Right atrium auricular region (tissue), 2 donors: Measurements from ENCODE around the gene SLC9A3. TPM values are rescaled to one million over a fixed set of nuclear protein-coding genes. Genes with fewer than 3 reads are reported as not detected.

Experiments
- DNase-seq: peaks from one replicate; pipeline ENCODE4 v3.0.0-alpha.2; 2019; ENCODE audit warnings: low spot score
- H3K27ac ChIP-seq, 2 donors: fragments of 200-600 bp; sonication (generic); 1 replicate in 1 of 2; 2 replicates in 1 of 2; pipeline ENCODE4 v1.5.1; 2016 to 2019
- H3K27me3 ChIP-seq, 2 donors: fragments of 200-600 bp; sonication (generic); one replicate each; pipeline versions ENCODE4 v1.5.1 to v1.6.0; 2017 to 2019
- H3K36me3 ChIP-seq: fragments of 200-600 bp; sonication (generic); one replicate; pipeline ENCODE4 v1.5.1; 2016
- H3K4me1 ChIP-seq, 2 donors: fragments of 200-600 bp; sonication (generic); one replicate each; pipeline versions ENCODE4 v1.5.1 to v1.6.0; 2017 to 2019
- H3K4me3 ChIP-seq, 2 donors: fragments of 200-600 bp; sonication (generic); 1 replicate in 1 of 2; 2 replicates in 1 of 2; pipeline ENCODE4 v1.5.1; 2017 to 2019; ENCODE audit warnings: mild to moderate bottlenecking in 1 of 2, moderate library complexity in 1 of 2
- H3K9me3 ChIP-seq, 2 donors: fragments of 200-600 bp; sonication (generic); one replicate each; pipeline ENCODE4 v1.5.1; 2019
- total RNA-seq, 2 donors: library from RNA; depleted of rRNA; stranded (reverse); fragments of >200 nt; gene quantifications; one replicate each; pipeline ENCODE4 v1.1.0, GENCODE V29; 2016
- TF ChIP-seq, protein P1 (sequence below), 2 donors: fragments of 200-600 bp; sonication (generic); IDR thresholded peaks; one replicate each; pipeline ENCODE4 v1.5.1; 2019; ENCODE audit warnings: antibody characterized with exemption in 2 of 2

SLC9A3 gene
- total RNA-seq, 2 donors from 2014 or later: 1.8 to 2.3 TPM

DNA sequence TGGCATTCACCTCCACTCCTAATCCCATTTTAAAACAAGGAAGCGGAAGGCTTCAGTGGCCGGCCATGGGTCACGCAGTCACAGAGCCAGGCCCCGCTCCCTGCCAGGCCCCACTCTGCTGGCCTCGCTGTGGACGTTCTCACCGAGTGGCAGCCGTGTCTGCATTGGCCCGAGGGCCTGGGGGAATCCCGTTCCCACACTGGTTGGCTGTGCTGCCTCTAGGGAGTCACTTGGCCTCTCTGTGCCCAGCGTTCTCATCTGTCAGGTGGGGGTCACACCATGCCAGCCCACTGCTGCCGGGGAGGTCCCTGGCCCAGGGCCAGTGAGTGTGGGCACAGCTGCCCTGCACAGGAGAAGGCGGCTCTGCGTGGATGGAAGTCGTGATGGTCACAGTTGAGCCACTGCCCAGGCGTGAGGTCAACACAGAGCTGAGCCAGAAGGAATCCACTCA, 13.4 kb upstream of the SLC9A3 start:
- TF ChIP-seq, protein P1, sequence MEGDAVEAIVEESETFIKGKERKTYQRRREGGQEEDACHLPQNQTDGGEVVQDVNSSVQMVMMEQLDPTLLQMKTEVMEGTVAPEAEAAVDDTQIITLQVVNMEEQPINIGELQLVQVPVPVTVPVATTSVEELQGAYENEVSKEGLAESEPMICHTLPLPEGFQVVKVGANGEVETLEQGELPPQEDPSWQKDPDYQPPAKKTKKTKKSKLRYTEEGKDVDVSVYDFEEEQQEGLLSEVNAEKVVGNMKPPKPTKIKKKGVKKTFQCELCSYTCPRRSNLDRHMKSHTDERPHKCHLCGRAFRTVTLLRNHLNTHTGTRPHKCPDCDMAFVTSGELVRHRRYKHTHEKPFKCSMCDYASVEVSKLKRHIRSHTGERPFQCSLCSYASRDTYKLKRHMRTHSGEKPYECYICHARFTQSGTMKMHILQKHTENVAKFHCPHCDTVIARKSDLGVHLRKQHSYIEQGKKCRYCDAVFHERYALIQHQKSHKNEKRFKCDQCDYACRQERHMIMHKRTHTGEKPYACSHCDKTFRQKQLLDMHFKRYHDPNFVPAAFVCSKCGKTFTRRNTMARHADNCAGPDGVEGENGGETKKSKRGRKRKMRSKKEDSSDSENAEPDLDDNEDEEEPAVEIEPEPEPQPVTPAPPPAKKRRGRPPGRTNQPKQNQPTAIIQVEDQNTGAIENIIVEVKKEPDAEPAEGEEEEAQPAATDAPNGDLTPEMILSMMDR (IDR thresholded peaks at IDR 0.05): no peak
- Histone ChIP-seq H3K4me3 (no peak overlapping the region), H3K4me1 (no peaks in the 10 kb centered on the region), H3K36me3 (no peaks in the 10 kb centered on the region), H3K27me3 (peaks cover 0 to 6% of the 10 kb centered on the region in 2 donors), H3K9me3 (no peaks in the 10 kb centered on the region), H3K27ac (no peak overlapping the region)
- DNase-seq: no peak

DNA sequence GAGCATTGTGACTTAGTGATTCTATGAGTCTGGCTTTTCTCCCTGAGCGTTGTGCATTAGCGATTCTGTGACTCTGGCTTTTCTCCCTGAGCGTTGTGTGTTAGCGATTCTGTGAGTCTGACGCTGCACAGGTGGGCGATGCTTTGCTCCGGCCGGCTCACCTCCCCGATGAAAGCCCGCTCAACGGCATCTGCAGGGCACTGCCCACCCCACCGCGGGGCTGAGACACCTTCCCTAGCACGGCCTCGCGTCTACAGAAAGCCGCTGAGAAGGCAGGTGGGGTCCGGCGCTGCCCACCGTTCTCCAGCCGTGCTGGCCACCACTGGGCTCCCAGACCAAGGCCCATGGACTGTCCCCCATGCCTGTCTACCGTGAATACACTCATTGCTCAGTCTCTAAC, 12.8 kb upstream of the SLC9A3 start:
- TF ChIP-seq, protein P1 (IDR thresholded peaks at IDR 0.05): no peak
- no peaks in the 10 kb centered on the region for H3K9me3 ChIP-seq
- H3K27me3 ChIP-seq: peaks cover 0 to 6% of the 10 kb centered on the region in 2 donors
- no peaks in the 10 kb centered on the region for H3K36me3 ChIP-seq
- H3K4me3 ChIP-seq: no peak overlapping the region
- DNase-seq: no peak
- no peak overlapping the region for H3K27ac ChIP-seq
- H3K4me1 ChIP-seq: no peaks in the 10 kb centered on the region

DNA sequence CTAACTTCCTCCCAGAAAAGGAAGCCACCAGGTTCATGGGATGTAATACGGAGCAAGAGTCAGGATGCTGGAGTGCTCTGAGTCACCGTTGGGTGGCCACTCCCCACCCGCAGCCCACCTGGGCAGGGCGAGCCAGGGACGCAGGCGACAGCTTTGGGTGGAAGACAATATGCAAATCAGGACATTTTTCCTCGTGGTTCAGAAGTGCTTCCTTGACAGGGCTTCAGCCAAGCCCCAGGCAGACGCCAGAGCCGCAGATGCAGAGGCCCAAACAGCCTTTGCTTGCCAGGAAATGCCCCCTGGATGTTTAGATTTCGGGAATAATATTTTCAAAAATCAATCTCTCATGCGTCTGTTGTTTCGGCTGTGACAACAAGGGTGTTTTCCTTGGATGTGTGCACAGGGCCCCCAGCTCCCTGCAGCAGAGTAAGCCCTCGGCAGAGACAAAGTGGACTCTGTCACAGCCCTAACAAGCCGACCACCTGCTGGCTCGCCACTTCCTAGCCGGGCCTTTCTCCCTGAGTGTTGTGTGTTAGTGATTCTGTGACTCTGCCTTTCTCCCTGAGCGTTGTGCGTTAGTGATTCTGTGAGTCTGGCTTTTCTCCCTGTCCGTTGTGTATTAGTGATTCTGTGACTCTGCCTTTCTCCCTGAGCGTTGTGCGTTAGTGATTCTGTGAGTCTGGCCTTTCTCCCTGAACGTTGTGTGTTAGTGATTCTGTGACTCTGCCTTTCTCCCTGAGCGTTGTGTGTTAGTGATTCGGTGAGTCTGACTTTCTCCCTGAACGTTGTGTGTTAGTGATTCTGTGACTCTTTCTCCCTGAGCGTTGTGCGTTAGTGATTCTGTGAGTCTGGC, 11.8 kb upstream of the SLC9A3 start:
- TF ChIP-seq, protein P1 (IDR thresholded peaks at IDR 0.05): no peak
- peaks cover 0 to 6% of the 10 kb centered on the region in 2 donors for H3K27me3 ChIP-seq
- H3K27ac ChIP-seq: no peak overlapping the region
- no peak for DNase-seq
- H3K4me3 ChIP-seq: no peak overlapping the region
- H3K36me3 ChIP-seq: no peaks in the 10 kb centered on the region
- H3K4me1 ChIP-seq: no peaks in the 10 kb centered on the region
- H3K9me3 ChIP-seq: no peaks in the 10 kb centered on the region

DNA sequence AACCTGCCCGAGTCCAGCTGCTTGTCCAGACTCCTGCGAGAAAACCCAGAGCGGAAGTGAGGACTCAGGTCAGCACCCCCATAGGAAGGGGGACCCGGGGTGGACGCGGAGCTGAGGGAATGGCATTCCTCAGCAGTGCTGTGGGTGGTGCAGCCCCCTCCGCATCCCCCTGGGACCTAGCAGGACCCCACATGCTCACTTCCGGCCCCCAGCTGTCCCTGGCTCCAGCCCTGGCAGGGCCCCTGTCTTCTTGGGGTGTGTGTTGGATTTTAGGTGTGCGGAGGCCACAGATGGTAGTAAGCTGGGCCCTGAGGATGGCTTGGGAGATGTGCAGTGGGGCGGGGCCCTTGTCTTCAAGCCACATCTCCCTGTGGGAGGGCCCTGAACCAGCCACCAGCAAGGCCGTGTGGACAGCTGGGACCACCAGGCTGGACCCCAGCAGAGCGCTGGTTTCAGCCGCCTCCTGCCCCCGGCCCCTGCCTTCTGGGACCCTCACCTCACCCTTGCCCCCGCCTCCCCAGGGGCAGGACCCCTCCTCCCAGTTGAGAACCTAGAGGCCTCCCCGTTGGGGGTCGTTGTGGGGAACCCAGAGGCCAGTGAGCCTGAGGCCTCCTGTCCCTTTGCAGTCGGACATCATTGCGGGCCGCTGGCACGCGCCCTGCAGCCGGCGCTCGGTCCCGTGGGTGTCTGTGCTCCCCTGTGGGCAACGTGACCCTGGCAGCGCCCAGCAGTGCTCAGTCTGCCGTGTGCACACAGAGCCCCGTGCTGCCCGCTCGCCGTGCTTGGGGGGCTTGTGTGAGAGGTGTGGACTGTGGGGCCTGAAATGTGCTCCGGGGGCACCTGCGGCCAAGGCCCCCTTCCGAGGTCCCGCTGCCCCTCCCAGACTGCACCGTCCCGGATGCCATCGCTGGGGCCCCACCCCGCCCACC, 10.8 kb upstream of the SLC9A3 start:
- H3K9me3 ChIP-seq: no peaks in the 10 kb centered on the region
- no peaks in the 10 kb centered on the region for H3K4me1 ChIP-seq
- no peak for DNase-seq
- H3K27me3 ChIP-seq: peaks cover 0 to 6% of the 10 kb centered on the region in 2 donors
- no peak overlapping the region for H3K27ac ChIP-seq
- no peaks in the 10 kb centered on the region for H3K36me3 ChIP-seq
- TF ChIP-seq, protein P1 (IDR thresholded peaks at IDR 0.05): no peak
- H3K4me3 ChIP-seq: no peak overlapping the region

DNA sequence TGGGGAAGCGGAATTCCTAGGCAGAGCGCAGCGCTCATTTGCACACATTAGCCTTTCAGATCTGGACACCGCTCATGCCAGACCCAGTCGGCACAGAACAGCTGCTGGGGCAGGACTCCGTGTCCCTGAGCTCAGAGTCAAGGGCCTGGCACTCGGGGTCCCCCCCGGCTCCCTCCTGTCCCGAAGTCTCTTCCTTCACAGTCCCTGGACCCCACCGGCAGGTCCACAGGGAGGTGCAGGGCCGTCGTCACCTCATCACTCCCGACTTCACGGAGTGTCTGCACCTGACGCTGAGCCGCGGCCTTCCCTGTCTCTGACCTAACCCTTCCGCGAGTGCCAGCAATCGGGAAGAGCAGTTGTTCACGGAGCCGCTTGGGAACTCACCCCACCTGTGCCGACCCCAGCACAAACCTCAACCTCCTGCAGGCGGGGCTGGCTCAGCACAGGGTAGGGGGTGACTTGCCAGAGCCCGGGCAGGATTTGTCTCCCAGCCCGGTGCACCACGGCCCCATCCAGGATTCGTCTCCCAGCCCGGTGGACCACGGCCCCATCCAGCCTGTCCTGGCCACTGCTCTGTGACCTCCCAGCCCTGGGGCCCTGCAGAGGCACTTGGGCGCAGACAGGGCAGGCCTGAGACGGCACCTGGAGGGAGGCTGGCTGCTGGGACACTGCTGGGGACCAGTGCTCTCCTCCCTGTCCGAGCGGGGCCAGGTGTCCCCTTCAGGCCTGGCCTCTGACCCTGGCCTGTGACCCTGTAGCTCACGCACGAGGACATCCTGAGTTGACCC, 9.9 kb upstream of the SLC9A3 start:
- Histone ChIP-seq H3K36me3 (no peaks in the 10 kb centered on the region), H3K9me3 (no peaks in the 10 kb centered on the region), H3K4me1 (no peaks in the 10 kb centered on the region), H3K27me3 (peaks cover 0 to 6% of the 10 kb centered on the region in 2 donors), H3K4me3 (no peak overlapping the region), H3K27ac (no peak overlapping the region)
- no peak for DNase-seq
- TF ChIP-seq, protein P1 (IDR thresholded peaks at IDR 0.05): no peak
